GM12878 (cell line): Measurements from ENCODE around the gene PNMA6E. TPM values are rescaled to one million over a fixed set of nuclear protein-coding genes. Genes with fewer than 3 reads are reported as not detected.

Experiments used
- ATAC-seq: fragments of 200-7000 bp; cut with Tn5 transposase; 3 replicates; pipeline ENCODE4 v1.9.1; 2020; ENCODE audit warnings: mild to moderate bottlenecking, moderate library complexity
- BruUV-seq: library from RNA; stranded (reverse); fragments of 400-500 nt; replicated peaks from 2 replicates; lab custom pipeline; 2021; lab: Mats Ljungman, UMichigan
- CTCF ChIA-PET: fragments of 300-600 bp; sonication (Branson Sonifier 250); formaldehyde crosslinking; extraction: SDS; loops from one replicate; lab custom pipeline; 2021; ENCODE audit warnings: inconsistent platforms; lab: Yijun Ruan, JAX
- POLR2A ChIA-PET: fragments of 350-600 bp; formaldehyde crosslinking; extraction: SDS; loops from one replicate; lab custom pipeline; 2021; ENCODE audit warnings: inconsistent platforms; lab: Charles Lee
- RAD21 ChIA-PET: fragments of 300-600 bp; sonication (Branson Sonifier 250); formaldehyde crosslinking; loops from one replicate; lab custom pipeline; 2023; ENCODE audit warnings: antibody characterized with exemption; ENCODE audit not compliant: unreplicated experiment; lab: Charles Lee
- SMC1A ChIA-PET: fragments of 300-600 bp; sonication (Branson Sonifier 250); formaldehyde crosslinking; loops from one replicate; lab custom pipeline; 2023; ENCODE audit not compliant: unreplicated experiment, uncharacterized antibody; lab: Charles Lee
- DNase-seq: peaks from one replicate; pipeline ENCODE4 v3.0.0-alpha.2; 2011; ENCODE audit warnings: low read depth, low spot score
- FAIRE-seq: peaks from 3 replicates; lab custom pipeline; 2011; peaks lifted over from hg19 to GRCh38; lab: Jason Lieb, UNC
- H2AFZ ChIP-seq: 2 replicates; pipeline ENCODE4 v1.6.0; 2011; ENCODE audit warnings: low read depth, low read length, control low read depth; ENCODE audit not compliant: control insufficient read depth
- H3K27ac ChIP-seq: 2 replicates; pipeline ENCODE4 v1.5.1; 2011; ENCODE audit warnings: control low read depth; ENCODE audit not compliant: control insufficient read depth, insufficient read depth
- H3K27me3 ChIP-seq, 2 experiments: replicated peaks in 1 of 2; 2 replicates each; pipeline versions ENCODE4 v1.6.0 to v1.6.1; 2011; ENCODE audit warnings: low read length in 1 of 2; ENCODE audit not compliant: control insufficient read depth in 2 of 2, insufficient read depth in 2 of 2
- H3K36me3 ChIP-seq, 2 experiments: 2 replicates each; pipeline ENCODE4 v1.5.1; 2011; ENCODE audit warnings: low read length in 1 of 2; ENCODE audit not compliant: control insufficient read depth in 2 of 2, insufficient read depth in 2 of 2
- H3K4me1 ChIP-seq: 2 replicates; pipeline ENCODE4 v1.6.1; 2011; ENCODE audit warnings: mild to moderate bottlenecking, low read length, moderate library complexity, mixed read lengths; ENCODE audit not compliant: control insufficient read depth, insufficient read depth
- H3K4me2 ChIP-seq: 2 replicates; pipeline ENCODE4 v1.6.0; 2011; ENCODE audit warnings: control low read depth; ENCODE audit not compliant: control insufficient read depth, insufficient read depth
- H3K4me3 ChIP-seq: fragments of 200-600 bp; sonication (generic); 2 replicates; pipeline ENCODE4 v1.5.1; 2016
- H3K79me2 ChIP-seq: 2 replicates; pipeline ENCODE4 v1.6.0; 2011; ENCODE audit warnings: low read length; ENCODE audit not compliant: control insufficient read depth, insufficient read depth
- H3K9ac ChIP-seq: 2 replicates; pipeline ENCODE4 v1.8.0; 2011; ENCODE audit warnings: low read length, control low read depth, mixed read lengths; ENCODE audit not compliant: control insufficient read depth, insufficient read depth
- H3K9me3 ChIP-seq: replicated peaks from 3 replicates; pipeline ENCODE4 v1.5.1; 2011; ENCODE audit warnings: mild to moderate bottlenecking, low read length; ENCODE audit not compliant: control insufficient read depth, insufficient read depth
- H4K20me1 ChIP-seq: 2 replicates; pipeline ENCODE4 v1.6.0; 2011; ENCODE audit not compliant: control insufficient read depth, insufficient read depth
- ASH2L ChIP-seq: fragments of 300-600, 200-600 bp; sonication (generic); IDR thresholded peaks from 2 replicates; pipeline ENCODE4 v1.6.1; 2017; ENCODE audit warnings: low read depth, mild to moderate bottlenecking, borderline replicate concordance
- ATF3 ChIP-seq: IDR thresholded peaks from 2 replicates; pipeline ENCODE4 v1.6.1; 2011; ENCODE audit warnings: low read depth, mild to moderate bottlenecking, low read length, moderate library complexity, borderline replicate concordance; ENCODE audit errors: extremely low read depth
- E2F4 ChIP-seq: IDR thresholded peaks from 2 replicates; pipeline ENCODE4 v1.6.1; 2012; ENCODE audit warnings: low read depth, low read length, improper control_type of control experiment
- HCFC1 ChIP-seq: fragments of 150-350 bp; IDR thresholded peaks from 2 replicates; pipeline ENCODE4 v1.6.1; 2014; ENCODE audit warnings: low read length
- HDAC6 ChIP-seq: fragments of 200-600 bp; sonication (generic); IDR thresholded peaks from one replicate; pipeline ENCODE4 v1.8.0; 2017; ENCODE audit warnings: antibody characterized with exemption; ENCODE audit not compliant: unreplicated experiment
- NR2F1 ChIP-seq: fragments of 450-650 bp; conservative IDR thresholded peaks from 2 replicates; pipeline ENCODE4 v1.6.1; 2017; ENCODE audit warnings: mild to moderate bottlenecking
- RAD51 ChIP-seq: fragments of 450-650 bp; IDR thresholded peaks from 2 replicates; pipeline ENCODE4 v1.6.1; 2016; ENCODE audit warnings: moderate library complexity, mild to moderate bottlenecking, inconsistent platforms
- RBBP5 ChIP-seq: fragments of 200-600 bp; sonication (generic); conservative IDR thresholded peaks from 2 replicates; pipeline ENCODE4 v1.6.1; 2016
- RELB ChIP-seq: fragments of 450-650 bp; IDR thresholded peaks from 2 replicates; pipeline ENCODE4 v1.6.1; 2017; ENCODE audit warnings: low read depth, mild to moderate bottlenecking, moderate library complexity
- STAT1 ChIP-seq: fragments of 450-650 bp; conservative IDR thresholded peaks from 2 replicates; pipeline ENCODE4 v1.6.1; 2014; ENCODE audit warnings: antibody characterized with exemption, mild to moderate bottlenecking
- SUZ12 ChIP-seq: fragments of 200-600 bp; sonication (generic); IDR thresholded peaks from one replicate; pipeline ENCODE4 v1.6.1; 2018; ENCODE audit warnings: antibody characterized with exemption, mild to moderate bottlenecking; ENCODE audit not compliant: unreplicated experiment
- TAF1 ChIP-seq: IDR thresholded peaks from 2 replicates; pipeline ENCODE4 v1.6.1; 2011; ENCODE audit warnings: mild to moderate bottlenecking, low read depth, low read length, borderline replicate concordance
- TCF12 ChIP-seq: IDR thresholded peaks from 2 replicates; pipeline ENCODE4 v1.6.1; 2011; ENCODE audit warnings: low read depth, mild to moderate bottlenecking, low read length
- TCF7 ChIP-seq: IDR thresholded peaks from 2 replicates; pipeline ENCODE4 v1.6.1; 2014; ENCODE audit warnings: antibody characterized with exemption, borderline replicate concordance
- YBX1 ChIP-seq: fragments of 450-650 bp; IDR thresholded peaks from 2 replicates; pipeline ENCODE4 v1.6.1; 2016; ENCODE audit warnings: antibody characterized with exemption
- ZNF24 ChIP-seq: fragments of 450-650 bp; IDR thresholded peaks from 2 replicates; pipeline ENCODE4 v1.6.1; 2017; ENCODE audit warnings: antibody characterized with exemption, mild to moderate bottlenecking
- ZNF592 ChIP-seq: fragments of 450-650 bp; IDR thresholded peaks from 2 replicates; pipeline ENCODE4 v1.6.1; 2017; ENCODE audit warnings: mild to moderate bottlenecking, moderate library complexity
- ZNF622 ChIP-seq: fragments of 450-650 bp; IDR thresholded peaks from 2 replicates; pipeline ENCODE4 v1.6.1; 2017; ENCODE audit warnings: mild to moderate bottlenecking, inconsistent platforms
- whole genome bisulfite sequencing: methylation state at CpG from one replicate; pipeline ENCODE4 v1.1.6; 2016; ENCODE audit warnings: low lambda C conversion rate; ENCODE audit not compliant: insufficient replicate concordance, insufficient coverage; ENCODE audit errors: missing lambda C conversion rate; 5-methylcytosine and 5-hydroxymethylcytosine counted together
- in situ Hi-C: fragments of 300-500 bp; cut with MboI; formaldehyde crosslinking; loops from 9 replicates; pipeline ENCODE4 v1.14.3; 2018; ENCODE audit warnings: mixed read lengths
- intact Hi-C: fragments of 100-400 bp; cut with micrococcal nuclease; formaldehyde crosslinking; loops from one replicate; pipeline ENCODE4 v1.14.2; 2022; ENCODE audit not compliant: unreplicated experiment
- polyA plus RNA-seq, 11 experiments: library from polyadenylated mRNA; depleted of rRNA in 4 of 11; unstranded in 6 of 11; stranded (reverse) in 5 of 11; fragments of >200 nt; fragmentation: Nextera tagmentation in 4 of 11; fragmentation: Illumina TruSeq in 1 of 11; extraction: Ambion mirVana in 4 of 11; extraction: Trizol in 1 of 11; gene quantifications; 1 replicate in 1 of 11; 2 replicates in 10 of 11; pipeline versions ENCODE4 v1.2.1 to v1.2.3, GENCODE V29; 2011 to 2016; ENCODE audit warnings: inconsistent platforms in 2 of 11, missing spikeins in 2 of 11, low read depth in 1 of 11
- total RNA-seq, 4 experiments: library from RNA; depleted of rRNA in 3 of 4; stranded (reverse); fragments of >200 nt in 3 of 4; fragmentation: Illumina TruSeq in 1 of 4; extraction: Trizol in 1 of 4; gene quantifications; 2 replicates each; pipeline versions ENCODE4 v1.2.1 to v1.2.3, GENCODE V29; 2013 to 2021

Gene PNMA6E
- total and polyA plus RNA-seq, 10 of the 15 experiments (the other 5 are each of a cell fraction or from before 2014, with no cell fraction given) = not detected

GRCh38 chrX:153438532-153438931, 37.4 kb upstream of the PNMA6E start (continued):
- no peak for TF ChIP-seq E2F4
- no peak for TF ChIP-seq RELB

- ChIA-PET SMC1A (interaction anchor here (0.7 kb wide), 1 partner anchor 41 kb away, joined by 3 read pairs; no protein-coding TSS in a partner anchor), POLR2A (no interaction called here), CTCF (interaction anchor here (0.7 kb wide), 1 partner anchor 474 kb away, joined by 5 read pairs; no protein-coding TSS in a partner anchor), RAD21 (no interaction called here)
- H3K4me3 ChIP-seq = no peak overlapping the region
- no TSS peak for BruUV-seq
- H2AFZ ChIP-seq = no peak overlapping the region
- no peaks in the 10 kb centered on the region for H4K20me1 ChIP-seq
- intact Hi-C loops = no loop called here
- H3K9me3 ChIP-seq = no peaks in the 10 kb centered on the region; the same call in 2 of the 3 replicates
- in situ Hi-C loops = no loop called here
- H3K36me3 ChIP-seq = no peaks in the 10 kb centered on the region
- no peak overlapping the region for H3K4me2 ChIP-seq
- H3K27me3 ChIP-seq = no peaks in the 10 kb centered on the region
- FAIRE-seq (no peak), DNase-seq (no peak), ATAC-seq (no peak)
- no peak overlapping the region for H3K27ac ChIP-seq
- no peaks in the 10 kb centered on the region for H3K79me2 ChIP-seq
- 6% methylated on average over 3 of the region's 3 CpGs for WGBS
- H3K9ac ChIP-seq = no peak overlapping the region
- no peaks in the 10 kb centered on the region for H3K4me1 ChIP-seq
- TF ChIP-seq ZNF622 (no peak), STAT1 (no peak), TAF1 (no peak), ATF3 (no peak), TCF7 (no peak), ASH2L (no peak), HCFC1 (no peak), ZNF24 (no peak), HDAC6 (no peak), TCF12 (no peak), ZNF592 (no peak), NR2F1 (no peak), SUZ12 (no peak), YBX1 (no peak), RAD51 (no peak), RBBP5 (no peak)
Measured at GRCh38 chrX:153435845-153436244, 34.7 kb upstream of the PNMA6E start.
